ENCODE measurements around the gene KCNMA1.

Gene KCNMA1

GRCh38 chr10:77680811-77681210 is 43.2 kb upstream of the KCNMA1 start:
- TF ChIP-seq, protein P1, sequence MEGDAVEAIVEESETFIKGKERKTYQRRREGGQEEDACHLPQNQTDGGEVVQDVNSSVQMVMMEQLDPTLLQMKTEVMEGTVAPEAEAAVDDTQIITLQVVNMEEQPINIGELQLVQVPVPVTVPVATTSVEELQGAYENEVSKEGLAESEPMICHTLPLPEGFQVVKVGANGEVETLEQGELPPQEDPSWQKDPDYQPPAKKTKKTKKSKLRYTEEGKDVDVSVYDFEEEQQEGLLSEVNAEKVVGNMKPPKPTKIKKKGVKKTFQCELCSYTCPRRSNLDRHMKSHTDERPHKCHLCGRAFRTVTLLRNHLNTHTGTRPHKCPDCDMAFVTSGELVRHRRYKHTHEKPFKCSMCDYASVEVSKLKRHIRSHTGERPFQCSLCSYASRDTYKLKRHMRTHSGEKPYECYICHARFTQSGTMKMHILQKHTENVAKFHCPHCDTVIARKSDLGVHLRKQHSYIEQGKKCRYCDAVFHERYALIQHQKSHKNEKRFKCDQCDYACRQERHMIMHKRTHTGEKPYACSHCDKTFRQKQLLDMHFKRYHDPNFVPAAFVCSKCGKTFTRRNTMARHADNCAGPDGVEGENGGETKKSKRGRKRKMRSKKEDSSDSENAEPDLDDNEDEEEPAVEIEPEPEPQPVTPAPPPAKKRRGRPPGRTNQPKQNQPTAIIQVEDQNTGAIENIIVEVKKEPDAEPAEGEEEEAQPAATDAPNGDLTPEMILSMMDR (conservative IDR thresholded peaks at IDR 0.05; ENCODE audit: low read depth, low read length), result no peak
- DNase-seq (ENCODE audit: low read depth), result no peak
- no peak overlapping the region for H3K4me3 ChIP-seq (ENCODE audit: low read length)

DNA sequence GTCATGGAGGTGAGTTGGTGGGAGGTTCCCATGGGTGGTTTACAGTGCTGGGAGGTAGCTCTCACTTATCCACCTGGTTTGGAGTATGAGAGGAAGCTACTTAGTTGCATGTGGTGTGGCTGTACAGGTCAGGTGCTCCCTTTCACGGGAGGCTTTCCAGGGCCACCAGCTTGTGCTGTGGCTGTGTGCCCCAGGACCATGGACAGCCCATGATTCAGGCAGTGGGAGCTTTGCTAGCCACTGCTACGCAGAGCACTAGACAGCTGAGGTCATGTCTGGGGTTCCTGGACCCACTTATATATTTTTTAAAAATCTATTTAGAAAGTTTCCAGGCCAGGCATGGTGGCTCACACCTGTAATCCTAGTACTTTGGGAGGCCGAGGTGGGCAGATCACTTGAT is 42.5 kb upstream of the KCNMA1 start:
- no peak for DNase-seq (ENCODE audit: low read depth)
- no peak overlapping the region for H3K4me3 ChIP-seq (ENCODE audit: low read length)
- TF ChIP-seq, protein P1 (conservative IDR thresholded peaks at IDR 0.05; ENCODE audit: low read depth, low read length), result no peak

- DNase-seq (ENCODE audit: low read depth), result no peak
- no peak overlapping the region for H3K4me3 ChIP-seq (ENCODE audit: low read length)
- TF ChIP-seq, protein P1 (conservative IDR thresholded peaks at IDR 0.05; ENCODE audit: low read depth, low read length), result no peak
Observed at GRCh38 chr10:77679217-77679616, 41.6 kb upstream of the KCNMA1 start.

- TF ChIP-seq, protein P1 (conservative IDR thresholded peaks at IDR 0.05; ENCODE audit: low read depth, low read length), result no peak
- no peak for DNase-seq (ENCODE audit: low read depth)
- no peak overlapping the region for H3K4me3 ChIP-seq (ENCODE audit: low read length)
Observed at GRCh38 chr10:77678146-77678545, 40.5 kb upstream of the KCNMA1 start.

DNA sequence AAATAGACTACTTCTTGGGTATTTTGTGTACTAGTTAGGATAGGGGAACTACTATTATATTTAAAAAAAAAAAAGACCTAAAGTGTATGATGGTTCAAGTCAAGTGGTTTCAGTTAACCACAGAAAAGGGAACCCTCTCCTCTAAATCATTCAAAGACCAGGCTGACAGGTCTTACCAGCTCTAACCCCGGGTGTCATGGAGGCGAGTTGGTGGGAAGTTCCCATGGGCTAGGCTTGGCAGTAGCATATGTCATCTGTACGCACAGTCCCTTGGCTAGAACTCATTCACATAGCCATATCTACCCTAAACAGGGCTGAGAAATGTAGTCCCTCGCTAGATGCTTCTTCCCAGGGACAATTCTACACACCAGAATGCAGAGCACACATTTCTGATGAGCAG is 37.7 kb upstream of the KCNMA1 start:
- no peak for DNase-seq (ENCODE audit: low read depth)
- no peak overlapping the region for H3K4me3 ChIP-seq (ENCODE audit: low read length)
- TF ChIP-seq, protein P1 (conservative IDR thresholded peaks at IDR 0.05; ENCODE audit: low read depth, low read length), result no peak

- TF ChIP-seq, protein P1 (conservative IDR thresholded peaks at IDR 0.05; ENCODE audit: low read depth, low read length), result no peak
- DNase-seq (ENCODE audit: low read depth), result no peak
- H3K4me3 ChIP-seq (ENCODE audit: low read length), result no peak overlapping the region
Observed at GRCh38 chr10:77673515-77674140, 36.0 kb upstream of the KCNMA1 start.

- no peak overlapping the region for H3K4me3 ChIP-seq (ENCODE audit: low read length)
- DNase-seq (ENCODE audit: low read depth), result no peak
- TF ChIP-seq, protein P1 (conservative IDR thresholded peaks at IDR 0.05; ENCODE audit: low read depth, low read length), result no peak
Observed at GRCh38 chr10:77673101-77673500, 35.5 kb upstream of the KCNMA1 start.

Measured in retinal pigment epithelial cell (primary cell).